Skeletal muscle tissue (tissue), 4 donors: ENCODE results near the gene SV2A. TPM values are rescaled to one million over a fixed set of nuclear protein-coding genes. Genes with fewer than 3 reads are reported as not detected.
"Not testable (repeated sequence)": the region's sequence is repeated elsewhere in the genome, so short reads cannot be mapped to it uniquely, and the experiment has no call there.

Experiments
- H3K27ac ChIP-seq: one replicate; pipeline ENCODE4 v1.7.0; 2013; ENCODE audit warnings: mild to moderate bottlenecking, low read depth, low read length, inconsistent platforms
- H3K27me3 ChIP-seq, 3 donors: one replicate each; pipeline ENCODE4 v1.7.0; 2013; ENCODE audit warnings: low read length in 3 of 3; ENCODE audit not compliant: control insufficient read depth in 3 of 3, insufficient read depth in 3 of 3
- H3K36me3 ChIP-seq, 3 donors: one replicate each; pipeline ENCODE4 v1.7.0; 2013; ENCODE audit warnings: low read length in 3 of 3; ENCODE audit not compliant: control insufficient read depth in 3 of 3, insufficient read depth in 3 of 3
- H3K4me1 ChIP-seq, 3 donors: one replicate each; pipeline ENCODE4 v1.7.0; 2013; ENCODE audit warnings: low read length in 3 of 3, mild to moderate bottlenecking in 3 of 3; ENCODE audit not compliant: control insufficient read depth in 3 of 3, insufficient read depth in 3 of 3
- H3K4me3 ChIP-seq, 3 donors: one replicate each; pipeline ENCODE4 v1.7.0; 2013; ENCODE audit warnings: low read length in 3 of 3
- H3K9ac ChIP-seq, 3 donors: one replicate each; pipeline ENCODE4 v1.7.0; 2013; ENCODE audit warnings: low read length in 3 of 3, mild to moderate bottlenecking in 3 of 3, moderate library complexity in 2 of 3, low read depth in 1 of 3
- H3K9me3 ChIP-seq, 3 donors: one replicate each; pipeline ENCODE4 v1.7.0; 2013; ENCODE audit warnings: low read length in 3 of 3; ENCODE audit not compliant: control insufficient read depth in 3 of 3
- total RNA-seq: library from RNA; depleted of rRNA; stranded (reverse); fragments of >200 nt; gene quantifications from one replicate; pipeline ENCODE4 v1.2.3, GENCODE V29; 2014
- donor health status: Osteomylitis.

The SV2A gene
- total RNA-seq, 1 donor from 2014 or later, result 2.1 TPM

GRCh38 chr1:149945206-149945605 is 27.6 kb upstream of the SV2A start:
- Histone ChIP-seq H3K36me3 (peaks cover 32 to 40% (median 37%) of the 10 kb centered on the region in 3 donors), H3K27ac (no peak overlapping the region), H3K9me3 (no peaks in the 10 kb centered on the region), H3K4me3 (no peak overlapping the region), H3K4me1 (peaks cover 0 to 2% (median 0%) of the 10 kb centered on the region in 3 donors), H3K27me3 (no peaks in the 10 kb centered on the region), H3K9ac (no peak overlapping the region)

GRCh38 chr1:149942885-149943284 is 25.2 kb upstream of the SV2A start:
- Histone ChIP-seq H3K27ac (no peak overlapping the region), H3K9ac (no peak overlapping the region), H3K27me3 (no peaks in the 10 kb centered on the region), H3K36me3 (peaks cover 18 to 23% (median 22%) of the 10 kb centered on the region in 3 donors), H3K4me1 (peaks cover 11 to 20% (median 14%) of the 10 kb centered on the region in 3 donors), H3K4me3 (no peak overlapping the region), H3K9me3 (no peaks in the 10 kb centered on the region)

- Histone ChIP-seq H3K9me3 (no peaks in the 10 kb centered on the region), H3K36me3 (peaks cover 18 to 23% (median 22%) of the 10 kb centered on the region in 3 donors), H3K4me1 (peaks cover 18 to 27% (median 21%) of the 10 kb centered on the region in 3 donors), H3K4me3 (no peak overlapping the region), H3K27me3 (no peaks in the 10 kb centered on the region), H3K27ac (no peak overlapping the region), H3K9ac (no peak overlapping the region)
Measured at GRCh38 chr1:149942207-149942606, 24.6 kb upstream of the SV2A start.

GRCh38 chr1:149940427-149940826 is 22.8 kb upstream of the SV2A start:
- H3K4me1 ChIP-seq, result peaks cover 30 to 43% (median 31%) of the 10 kb centered on the region in 3 donors
- no peaks in the 10 kb centered on the region for H3K9me3 ChIP-seq
- peaks cover 18 to 20% (median 19%) of the 10 kb centered on the region in 3 donors for H3K36me3 ChIP-seq
- peak overlapping the region; percentile 93 for H3K27ac ChIP-seq
- no peak overlapping the region for H3K4me3 ChIP-seq
- no peak overlapping the region for H3K9ac ChIP-seq
- H3K27me3 ChIP-seq, result no peaks in the 10 kb centered on the region

GRCh38 chr1:149938668-149939003 is 21.0 kb upstream of the SV2A start:
- peak overlapping the region; percentile 93 for H3K27ac ChIP-seq
- peaks cover 30 to 51% (median 40%) of the 10 kb centered on the region in 3 donors for H3K4me1 ChIP-seq
- H3K36me3 ChIP-seq, H3K27me3 ChIP-seq, H3K9me3 ChIP-seq: not testable (repeated sequence)
- peak overlapping the region; percentile 65 to 75 (median 71) for H3K9ac ChIP-seq
- H3K4me3 ChIP-seq, result peak overlapping the region; percentile 53 to 70 (median 59)

- Histone ChIP-seq H3K4me1 (peaks cover 30 to 51% (median 40%) of the 10 kb centered on the region in 3 donors), H3K4me3 (peak overlapping the region in 1 of 3 donors; percentile 65), H3K9me3 (no peaks in the 10 kb centered on the region), H3K36me3 (no peaks in the 10 kb centered on the region), H3K9ac (peak overlapping the region in 2 of 3 donors; percentile 32 to 38), H3K27me3 (no peaks in the 10 kb centered on the region), H3K27ac (peak overlapping the region; percentile 62)
Measured at GRCh38 chr1:149937759-149938158, 20.1 kb upstream of the SV2A start.

GRCh38 chr1:149936992-149937705 is 19.5 kb upstream of the SV2A start:
- H3K27me3 ChIP-seq, result no peaks in the 10 kb centered on the region
- H3K27ac ChIP-seq, result peak overlapping the region; percentile 62
- no peaks in the 10 kb centered on the region for H3K36me3 ChIP-seq
- peak overlapping the region; percentile 65 to 85 (median 72) for H3K4me3 ChIP-seq
- H3K9ac ChIP-seq, result peak overlapping the region; percentile 64 to 71 (median 70)
- peaks cover 30 to 51% (median 40%) of the 10 kb centered on the region in 3 donors for H3K4me1 ChIP-seq
- H3K9me3 ChIP-seq, result no peaks in the 10 kb centered on the region

- Histone ChIP-seq H3K9me3 (no peaks in the 10 kb centered on the region), H3K9ac (peak within 1 kb of the TSS; percentile 64 to 71 (median 70)), H3K27me3 (no peaks in the 10 kb centered on the region), H3K36me3 (no peaks in the 10 kb centered on the region), H3K4me1 (peaks cover 30 to 51% (median 38%) of the 10 kb centered on the region in 3 donors), H3K27ac (peak within 1 kb of the TSS; percentile 62), H3K4me3 (peak within 1 kb of the TSS; percentile 65 to 85 (median 72))
Measured at GRCh38 chr1:149936170-149936991, 18.7 kb upstream of the SV2A start, which contains the start of gene MTMR11. Gene MTMR11, minus strand, starts transcription at chr1:149936879. Its CDS starts 232 bp downstream, at chr1:149936647.

- no peak overlapping the region for H3K4me3 ChIP-seq
- no peaks in the 10 kb centered on the region for H3K27me3 ChIP-seq
- no peaks in the 10 kb centered on the region for H3K9me3 ChIP-seq
- peaks cover 29 to 44% (median 37%) of the 10 kb centered on the region in 3 donors for H3K4me1 ChIP-seq
- H3K27ac ChIP-seq, result no peak overlapping the region
- H3K9ac ChIP-seq, result no peak overlapping the region
- peaks cover 0 to 5% (median 0%) of the 10 kb centered on the region in 3 donors for H3K36me3 ChIP-seq
Measured at GRCh38 chr1:149934356-149934755, 16.7 kb upstream of the SV2A start.

- no peaks in the 10 kb centered on the region for H3K27me3 ChIP-seq
- no peak overlapping the region for H3K4me3 ChIP-seq
Measured at GRCh38 chr1:149933208-149933607, 15.6 kb upstream of the SV2A start.

More at GRCh38 chr1:149933208-149933607, 15.6 kb upstream of the SV2A start:
- no peak overlapping the region for H3K27ac ChIP-seq
- no peak overlapping the region for H3K9ac ChIP-seq
- no peaks in the 10 kb centered on the region for H3K9me3 ChIP-seq
- peaks cover 0 to 5% (median 0%) of the 10 kb centered on the region in 3 donors for H3K36me3 ChIP-seq
- H3K4me1 ChIP-seq, result peaks cover 27 to 39% (median 34%) of the 10 kb centered on the region in 3 donors
